AG10803 (cell line): ENCODE measurements around the gene SAFB.
"Not testable (repeated sequence)": the region's sequence is repeated elsewhere in the genome, so short reads cannot be mapped to it uniquely, and the experiment has no call there.

Experiments
- DNase-seq: peaks from one replicate; pipeline ENCODE4 v3.0.0; 2010; ENCODE audit warnings: low read depth
- H3K4me3 ChIP-seq: 2 replicates; pipeline ENCODE4 v1.5.1; 2011; ENCODE audit warnings: mild to moderate bottlenecking, low read length, control low read depth
- TF ChIP-seq, protein P1 (sequence below): conservative IDR thresholded peaks from 2 replicates; pipeline ENCODE4 v1.5.1; 2011; ENCODE audit warnings: mild to moderate bottlenecking, low read length, control low read depth, inconsistent platforms

Gene SAFB

GRCh38 chr19:5595129-5595528 is 27.8 kb upstream of the SAFB start:
- no peak overlapping the region for H3K4me3 ChIP-seq
- TF ChIP-seq, protein P1, sequence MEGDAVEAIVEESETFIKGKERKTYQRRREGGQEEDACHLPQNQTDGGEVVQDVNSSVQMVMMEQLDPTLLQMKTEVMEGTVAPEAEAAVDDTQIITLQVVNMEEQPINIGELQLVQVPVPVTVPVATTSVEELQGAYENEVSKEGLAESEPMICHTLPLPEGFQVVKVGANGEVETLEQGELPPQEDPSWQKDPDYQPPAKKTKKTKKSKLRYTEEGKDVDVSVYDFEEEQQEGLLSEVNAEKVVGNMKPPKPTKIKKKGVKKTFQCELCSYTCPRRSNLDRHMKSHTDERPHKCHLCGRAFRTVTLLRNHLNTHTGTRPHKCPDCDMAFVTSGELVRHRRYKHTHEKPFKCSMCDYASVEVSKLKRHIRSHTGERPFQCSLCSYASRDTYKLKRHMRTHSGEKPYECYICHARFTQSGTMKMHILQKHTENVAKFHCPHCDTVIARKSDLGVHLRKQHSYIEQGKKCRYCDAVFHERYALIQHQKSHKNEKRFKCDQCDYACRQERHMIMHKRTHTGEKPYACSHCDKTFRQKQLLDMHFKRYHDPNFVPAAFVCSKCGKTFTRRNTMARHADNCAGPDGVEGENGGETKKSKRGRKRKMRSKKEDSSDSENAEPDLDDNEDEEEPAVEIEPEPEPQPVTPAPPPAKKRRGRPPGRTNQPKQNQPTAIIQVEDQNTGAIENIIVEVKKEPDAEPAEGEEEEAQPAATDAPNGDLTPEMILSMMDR = no peak
- DNase-seq = no peak

GRCh38 chr19:5595745-5596144 is 27.1 kb upstream of the SAFB start:
- DNase-seq = no peak
- no peak overlapping the region for H3K4me3 ChIP-seq
- TF ChIP-seq, protein P1 = no peak

GRCh38 chr19:5600797-5601196 is 22.1 kb upstream of the SAFB start:
- no peak for DNase-seq
- TF ChIP-seq, protein P1 = no peak
- H3K4me3 ChIP-seq = no peak overlapping the region

DNA sequence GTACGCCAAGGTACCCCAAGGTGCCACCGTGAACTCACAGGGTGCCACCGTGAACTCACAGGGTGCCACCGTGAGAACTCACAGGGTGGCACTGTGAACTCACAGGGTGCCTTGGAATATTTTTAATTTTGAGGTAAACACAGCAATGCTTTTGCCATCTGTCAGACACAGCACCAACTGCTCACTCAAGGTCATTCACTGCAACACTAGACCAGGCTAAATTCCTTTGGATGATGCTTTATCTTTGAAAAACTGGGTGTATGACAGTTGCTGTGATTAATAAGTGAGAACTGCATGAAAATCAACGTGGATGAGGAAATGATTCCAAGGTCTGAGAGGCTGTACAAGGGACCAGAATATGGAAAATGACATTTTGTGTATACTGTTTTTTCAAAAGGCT is 19.3 kb upstream of the SAFB start:
- TF ChIP-seq, protein P1 = no peak
- no peak overlapping the region for H3K4me3 ChIP-seq
- no peak for DNase-seq

GRCh38 chr19:5605362-5605761 is 17.5 kb upstream of the SAFB start:
- TF ChIP-seq, protein P1 = no peak
- no peak overlapping the region for H3K4me3 ChIP-seq
- no peak for DNase-seq

- DNase-seq = no peak
- TF ChIP-seq, protein P1 = no peak
- no peak overlapping the region for H3K4me3 ChIP-seq
Measured at GRCh38 chr19:5607318-5608275, 15.3 kb upstream of the SAFB start.

DNA sequence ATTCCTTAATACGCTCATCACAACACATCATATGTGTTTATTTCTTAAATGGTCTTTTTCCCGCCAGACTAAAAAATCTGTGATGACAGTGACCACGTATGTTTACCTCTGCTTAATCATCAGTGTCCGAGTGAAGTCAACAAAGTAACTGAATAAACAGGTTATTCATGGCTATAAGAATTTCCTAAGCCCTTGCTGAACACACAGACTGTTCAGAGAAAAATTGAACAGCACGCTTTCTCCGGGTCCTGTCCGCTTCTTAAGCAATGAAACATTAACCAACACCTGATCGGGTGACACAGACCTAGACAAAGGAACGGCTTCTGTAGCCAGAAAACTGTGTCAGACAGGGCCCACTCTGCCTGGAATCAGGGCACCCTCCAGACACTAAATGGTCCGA is 14.6 kb upstream of the SAFB start:
- TF ChIP-seq, protein P1 = no peak
- no peak for DNase-seq
- no peak overlapping the region for H3K4me3 ChIP-seq

GRCh38 chr19:5608766-5609165 is 14.1 kb upstream of the SAFB start:
- not testable (repeated sequence) for DNase-seq, H3K4me3 ChIP-seq
